Activated T-cell treated with anti-CD3 and anti-CD28 coated beads, Interleukin-2, amount 50 U/mL, for 1 hour (primary cell): ENCODE results near the gene NR2E1.

ENCODE experiments used
- DNase-seq: peaks from one replicate; pipeline ENCODE4 v3.0.0-alpha.2; 2020

NR2E1 gene

DNA sequence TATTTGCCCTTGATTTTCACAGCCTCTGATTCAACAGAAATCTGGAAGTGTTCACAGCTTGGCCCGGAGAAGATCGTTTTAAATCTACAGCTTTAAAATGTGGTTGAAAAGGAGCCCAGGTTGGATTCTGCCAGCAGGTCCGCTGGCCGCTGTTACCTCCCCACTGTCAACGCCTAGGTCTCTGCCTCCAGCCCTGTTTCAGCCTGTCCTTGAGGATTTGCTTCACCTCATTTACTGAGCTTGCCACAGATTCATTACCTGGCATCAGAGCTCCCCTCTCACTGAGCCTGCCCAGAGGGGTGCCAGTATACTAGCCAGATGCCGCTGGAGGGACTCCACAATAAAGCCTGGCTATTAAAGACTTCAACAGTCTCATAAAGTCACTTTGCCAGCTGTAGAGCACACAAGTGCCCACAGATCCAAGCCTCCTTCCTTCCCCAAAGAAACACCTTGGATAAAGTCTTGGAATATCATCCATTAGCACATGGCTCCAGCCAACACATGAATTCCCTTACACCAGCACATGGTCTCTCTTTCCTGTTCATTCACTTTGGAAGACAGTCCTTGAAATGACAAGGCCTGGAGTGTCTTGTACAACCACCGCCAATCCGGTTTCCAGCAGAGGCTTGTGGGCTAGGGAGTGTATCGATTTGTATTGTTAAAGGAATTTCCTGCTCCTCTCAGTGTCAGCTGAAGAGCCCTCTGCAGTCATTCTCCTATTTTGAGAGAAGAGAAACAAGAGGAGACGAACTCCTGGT lies 9.5 kb upstream of the NR2E1 start:
- DNase-seq: no peak

- no peak for DNase-seq
These were observed 8.9 kb upstream of the NR2E1 start for GRCh38 chr6:108156938-108157233.

DNA sequence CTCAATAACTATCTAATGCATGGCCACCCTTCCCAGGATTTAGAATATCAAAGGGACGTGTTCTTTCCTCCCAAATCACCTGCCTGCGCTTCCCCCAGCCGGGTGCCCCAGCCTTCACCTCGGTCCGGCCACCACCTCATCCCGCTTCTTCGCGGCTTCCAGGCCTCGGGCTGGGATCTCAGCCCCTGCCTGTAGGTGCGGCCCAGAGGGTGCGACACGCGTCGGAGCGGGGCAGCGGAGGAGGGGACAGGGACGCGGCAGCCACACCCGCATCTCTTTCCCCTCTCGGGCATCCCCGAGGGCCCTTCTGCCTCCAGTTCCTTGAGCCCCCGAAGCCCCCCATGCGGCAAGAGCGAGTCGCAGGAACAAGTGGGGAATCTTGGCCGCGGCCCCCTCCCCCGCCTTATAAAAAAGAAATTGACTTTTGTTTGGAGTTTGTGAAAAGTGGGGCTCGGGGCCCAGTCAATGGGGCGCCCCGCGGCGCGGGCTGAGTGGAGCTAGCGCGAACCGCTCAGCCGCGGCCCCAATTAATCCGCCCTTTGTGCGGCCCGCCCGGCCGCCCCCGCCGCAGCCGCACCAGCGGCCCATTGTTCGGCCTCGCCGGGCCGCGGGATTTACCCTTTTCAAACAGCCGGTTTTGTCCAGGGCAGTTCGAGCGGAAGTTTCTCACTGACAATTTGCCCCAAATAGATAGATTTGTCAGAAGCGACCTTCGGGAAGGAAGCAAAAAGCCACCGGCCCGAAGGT lies 8.4 kb upstream of the NR2E1 start:
- no peak for DNase-seq

DNA sequence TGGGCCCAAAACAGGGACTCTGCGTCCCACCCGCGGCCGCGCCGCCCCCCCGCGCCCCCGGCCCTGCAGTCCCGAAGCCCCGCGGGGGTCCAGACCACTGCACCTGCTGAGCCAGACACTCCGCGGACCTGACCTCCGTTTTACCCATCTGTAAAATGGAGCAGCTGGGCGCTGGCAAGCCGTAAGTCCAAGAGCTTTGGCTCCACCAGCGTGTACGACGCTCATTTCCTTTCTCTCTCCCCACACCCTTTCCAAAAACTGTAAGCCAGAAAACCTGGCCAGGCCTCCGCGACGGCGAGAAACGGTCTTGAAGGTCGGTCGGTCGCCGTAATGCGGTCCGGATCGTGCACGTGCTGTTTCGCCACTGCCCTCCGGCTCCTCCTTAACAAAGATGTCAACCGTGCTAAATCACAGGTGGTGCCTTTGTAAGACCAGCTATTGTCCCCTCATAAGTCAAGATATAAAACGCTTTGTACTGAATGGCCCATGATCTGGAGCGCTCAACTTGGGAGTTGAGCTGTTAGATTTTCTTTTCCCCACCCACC lies 7.8 kb upstream of the NR2E1 start:
- DNase-seq: no peak

DNA sequence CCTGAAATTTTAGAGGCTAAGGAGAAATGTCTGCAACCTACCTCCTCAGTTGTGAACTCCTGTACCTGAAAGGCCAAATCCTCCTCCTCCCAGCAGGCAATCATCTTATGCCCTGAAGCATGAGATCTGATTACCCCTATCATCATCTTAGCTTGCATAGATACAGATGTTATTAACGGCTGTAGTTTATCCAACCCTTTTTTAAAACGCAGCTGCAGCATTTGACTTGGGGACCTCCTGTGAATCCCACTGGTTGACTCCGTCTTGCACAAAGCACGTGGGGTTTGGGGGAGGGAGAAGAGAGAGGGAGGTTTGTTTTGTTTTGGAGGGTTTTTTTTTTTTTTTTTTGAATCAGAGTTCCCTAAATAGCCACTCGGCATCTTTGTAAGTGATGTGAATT lies 5.8 kb upstream of the NR2E1 start:
- no peak for DNase-seq

GRCh38 chr6:108161724-108162282 lies 4.0 kb upstream of the NR2E1 start:
- DNase-seq: no peak

GRCh38 chr6:108163267-108163643 lies 2.6 kb upstream of the NR2E1 start:
- DNase-seq: no peak

GRCh38 chr6:108163644-108164542 lies 1.9 kb upstream of the NR2E1 start:
- no peak for DNase-seq

DNA sequence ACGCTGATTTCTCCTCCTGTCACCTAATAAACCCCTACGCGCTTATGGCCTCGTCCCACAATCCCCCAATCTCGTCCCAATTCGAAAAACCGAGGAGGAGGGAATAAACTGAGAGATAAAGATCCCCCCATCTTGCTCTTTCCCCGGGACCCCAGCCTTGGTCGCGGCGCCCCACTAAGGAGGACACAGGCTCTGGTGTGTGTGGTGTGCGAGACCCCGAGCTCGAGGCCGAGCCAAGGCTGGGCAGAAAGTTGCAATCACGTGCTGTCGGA lies 1.3 kb upstream of the NR2E1 start:
- no peak for DNase-seq

DNA sequence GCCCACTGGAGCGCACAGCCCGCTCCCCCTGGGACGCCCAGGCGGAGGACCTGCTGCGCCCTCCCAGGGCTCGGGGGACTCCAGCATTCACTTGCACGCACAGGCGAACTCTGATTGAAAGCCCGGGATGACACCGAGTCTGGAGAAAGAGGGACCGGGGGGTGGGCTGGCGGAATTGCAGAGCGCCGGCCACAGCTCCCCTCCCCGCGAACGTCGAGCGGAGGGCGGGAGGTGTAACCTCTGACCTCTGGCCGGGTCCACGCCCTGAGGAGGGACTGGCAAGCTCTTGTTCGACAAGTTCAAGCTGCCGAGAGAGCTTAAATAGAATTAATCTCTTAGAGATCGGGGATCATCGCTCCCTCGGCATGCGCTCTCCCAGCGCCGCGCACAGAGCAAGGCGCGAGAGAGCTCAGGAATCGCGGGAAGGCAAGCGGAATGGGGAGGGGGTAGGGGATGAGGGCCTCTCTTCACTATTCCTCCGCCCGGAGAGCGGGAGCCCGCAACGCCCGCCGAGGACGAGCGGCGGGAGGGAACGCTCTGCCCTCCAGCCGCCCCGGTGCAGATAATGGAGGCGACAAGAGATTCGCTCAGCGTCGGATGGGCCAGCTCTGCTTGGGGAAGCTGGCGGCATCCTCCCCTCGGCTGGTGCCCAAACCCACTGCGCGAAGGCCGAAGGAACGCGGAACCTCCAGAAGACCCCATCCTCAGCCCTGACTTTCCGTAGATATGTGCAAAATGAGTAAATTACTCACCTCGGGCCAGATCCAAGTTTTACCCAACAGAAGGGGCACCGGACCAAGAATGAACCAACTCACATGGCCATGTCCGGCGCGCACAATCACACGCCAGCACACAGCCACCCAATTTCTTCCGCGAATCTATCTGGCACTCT lies 761 bp upstream of the NR2E1 start:
- DNase-seq: no peak

DNA sequence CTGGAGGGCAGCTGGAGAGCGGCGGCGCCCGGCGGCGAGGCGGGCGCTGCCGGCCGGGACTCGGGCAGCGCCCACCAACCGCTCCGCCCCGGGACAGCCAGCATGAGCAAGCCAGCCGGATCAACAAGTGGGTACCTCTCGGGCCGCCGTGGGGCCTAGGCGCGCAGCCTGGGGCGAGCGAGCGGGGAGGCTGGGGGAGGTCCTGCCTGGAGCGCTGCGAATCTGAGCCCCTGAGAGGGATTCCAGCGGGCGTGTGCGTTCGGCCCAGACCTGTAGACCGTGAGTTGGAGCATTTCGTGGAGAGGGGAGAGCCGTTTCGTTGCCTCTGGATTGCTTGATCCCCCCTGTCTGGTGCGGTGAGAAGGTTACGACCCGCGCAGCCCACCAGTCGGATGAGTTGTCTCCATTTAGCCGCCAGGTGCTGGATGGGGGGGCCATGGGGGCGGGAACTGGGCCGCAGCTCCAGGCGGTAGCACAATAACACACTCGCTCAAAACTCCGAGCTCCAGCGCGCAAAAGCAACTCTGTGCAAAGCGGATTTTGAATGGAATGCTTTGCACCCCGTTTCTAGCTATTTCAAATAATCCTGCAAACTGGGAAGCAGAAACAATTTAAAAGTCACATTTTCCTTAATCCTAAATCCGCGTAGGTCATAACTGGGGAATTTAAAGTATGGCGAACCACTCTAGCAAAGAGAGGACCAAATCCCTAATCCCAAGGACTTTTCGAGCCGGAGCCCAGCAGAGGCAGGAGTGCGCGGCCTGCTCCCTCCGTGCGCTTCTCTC lies 1.0 kb downstream of the NR2E1 start:
- no peak for DNase-seq

GRCh38 chr6:108167449-108168089 lies 1.7 kb downstream of the NR2E1 start:
- no peak for DNase-seq

DNA sequence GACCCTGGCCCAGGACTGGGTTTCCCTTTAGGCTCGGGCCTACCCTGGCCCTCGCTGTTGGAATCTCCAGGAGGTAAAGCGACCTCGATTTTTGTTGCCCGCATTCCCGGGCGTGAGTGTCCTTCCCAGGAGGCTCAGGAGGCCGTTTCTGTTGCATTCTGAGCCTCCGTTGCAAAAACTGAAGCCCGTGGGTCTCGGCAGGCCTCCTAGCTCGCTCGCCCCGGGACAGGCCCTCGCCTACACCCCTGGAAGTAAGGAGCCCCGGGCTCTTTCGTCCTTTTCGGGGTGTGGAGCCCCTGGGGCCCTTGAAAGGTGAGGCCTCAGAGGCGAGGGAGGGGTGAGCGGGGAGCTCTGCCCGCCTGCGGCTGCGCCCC lies 2.3 kb downstream of the NR2E1 start:
- DNase-seq: no peak

- DNase-seq: no peak
These were observed 3.0 kb downstream of the NR2E1 start for GRCh38 chr6:108168501-108169463.

DNA sequence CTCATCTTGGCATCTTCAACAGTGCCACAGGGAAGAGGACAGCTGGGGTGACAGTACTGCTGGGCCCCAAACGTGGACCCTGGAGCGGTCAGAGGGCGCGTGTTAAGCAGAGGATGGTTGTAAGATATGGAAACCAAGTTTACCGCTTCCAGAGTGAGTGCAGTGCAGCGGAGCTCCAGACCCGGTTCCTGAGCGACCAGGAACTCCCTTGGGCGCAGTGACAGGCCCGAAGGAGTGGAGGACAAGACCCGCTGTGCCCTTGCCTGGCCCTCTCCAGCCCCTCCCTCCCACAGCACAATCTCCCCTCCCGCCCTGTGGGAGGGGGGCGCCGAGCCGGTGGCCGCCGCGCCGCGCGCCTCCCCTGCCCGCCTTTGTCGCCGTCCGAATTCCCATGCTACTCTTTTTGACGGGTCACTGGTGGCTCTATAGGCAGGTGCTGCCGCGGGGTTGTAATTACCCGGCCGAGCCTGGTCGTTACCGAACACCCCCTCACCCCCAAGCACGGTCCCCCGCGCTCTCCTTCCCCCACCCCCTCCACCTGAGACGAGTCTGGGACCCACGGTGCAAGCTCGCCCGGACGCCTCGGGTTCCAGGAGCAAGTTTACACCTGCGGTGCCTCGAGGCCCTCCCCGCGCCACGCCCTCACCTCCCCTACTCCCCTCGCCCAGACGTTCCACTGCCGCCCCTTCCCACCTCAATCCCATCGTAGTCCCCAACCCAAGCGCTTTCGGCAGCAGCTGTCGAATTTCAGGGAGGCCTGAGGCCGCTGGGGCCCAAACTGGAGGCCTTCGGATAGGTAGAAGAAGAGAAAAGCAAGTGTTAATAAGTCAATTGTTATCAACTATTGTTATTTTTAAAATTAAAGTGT lies 3.9 kb downstream of the NR2E1 start:
- DNase-seq: no peak

DNA sequence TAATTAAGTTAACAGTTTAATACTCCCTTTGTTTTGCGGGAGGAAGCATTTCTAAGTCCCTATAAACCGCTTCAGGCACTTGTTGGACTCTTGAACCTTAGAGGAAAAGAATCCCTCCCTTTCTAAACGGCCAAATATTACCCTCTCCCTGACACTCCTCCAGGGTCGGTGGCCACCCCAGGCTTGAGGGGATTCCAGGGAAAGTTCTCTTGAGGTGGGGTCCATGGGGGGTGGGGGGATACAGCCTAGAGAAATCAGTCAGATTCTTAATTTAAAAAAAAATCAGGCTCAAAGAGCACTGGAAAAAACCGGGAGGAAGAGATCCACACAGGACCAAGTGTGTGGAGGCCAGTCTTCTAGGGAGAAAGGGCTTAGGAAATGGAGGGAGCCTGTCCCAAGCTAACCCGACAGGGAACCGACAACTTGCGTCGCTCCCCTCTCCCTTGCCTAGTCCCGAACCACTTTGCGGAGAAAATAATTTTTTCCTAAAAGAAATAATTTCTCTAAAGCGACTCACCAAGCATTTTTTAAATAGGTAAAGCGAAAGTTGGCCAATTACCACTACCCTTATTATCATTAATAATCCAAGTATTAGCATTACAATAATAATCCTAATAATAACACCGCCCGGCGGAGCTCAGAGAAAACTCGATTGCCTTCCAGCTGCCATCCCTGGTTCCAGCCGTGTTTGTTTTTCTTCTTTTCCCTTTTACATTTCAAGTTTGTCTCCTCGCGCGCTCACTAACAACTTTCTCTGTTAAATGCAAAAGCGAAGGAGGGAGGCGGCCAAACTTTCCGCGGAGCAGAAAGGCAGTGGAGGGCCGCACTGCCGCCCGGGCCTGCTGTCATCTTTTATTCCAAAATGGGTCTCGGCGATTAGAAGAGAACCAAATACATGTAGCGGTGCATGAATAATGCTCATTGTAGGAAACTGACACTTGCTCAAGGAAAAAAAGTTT lies 4.8 kb downstream of the NR2E1 start:
- DNase-seq: no peak

GRCh38 chr6:108171291-108171917 lies 5.6 kb downstream of the NR2E1 start:
- no peak for DNase-seq
